Measurements from ENCODE around the gene MYO18A. TPM values are rescaled to one million over a fixed set of nuclear protein-coding genes. Genes with fewer than 3 reads are reported as not detected.

Gene MYO18A
- total RNA-seq, 1 donor from 2014 or later, result 11.6 TPM

DNA sequence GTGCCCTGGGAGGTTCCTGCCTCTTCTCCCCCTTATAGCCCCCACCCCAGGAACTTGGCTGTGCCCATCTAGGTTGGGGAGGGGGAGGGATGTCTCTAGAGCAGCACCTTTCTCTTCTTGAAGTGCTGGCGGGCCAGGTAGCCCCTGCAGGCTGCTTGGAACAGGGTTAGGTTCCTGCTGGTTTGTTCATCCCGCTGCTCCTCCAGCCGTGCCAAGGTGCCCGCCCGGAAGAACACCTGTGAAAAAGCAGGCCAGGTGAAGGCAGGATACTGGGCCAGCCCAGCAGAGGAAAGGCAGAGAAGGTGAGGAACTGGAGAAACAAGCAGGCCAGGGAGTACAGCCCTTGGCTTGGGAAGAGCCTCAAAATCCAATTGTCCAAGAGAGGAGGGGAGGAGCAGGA, 80.7 kb downstream of the MYO18A start:
- H3K4me3 ChIP-seq, result no peak overlapping the region
- no peak overlapping the region for H3K4me2 ChIP-seq
- peaks cover 7% of the 10 kb centered on the region for H3K4me1 ChIP-seq
- H2AFZ ChIP-seq (replicated peaks), result no peak overlapping the region
- H3K9me3 ChIP-seq (ENCODE audit: low read depth), result no peaks in the 10 kb centered on the region
- H3K79me2 ChIP-seq (ENCODE audit: low read depth), result no peaks in the 10 kb centered on the region
- no peaks in the 10 kb centered on the region for H3F3A ChIP-seq (ENCODE audit: low read depth)
- no peak overlapping the region for H3K9ac ChIP-seq
- peaks cover 14% of the 10 kb centered on the region for H3K36me3 Mint-ChIP-seq
- H3K9me3 Mint-ChIP-seq, result no peaks in the 10 kb centered on the region
- H3K36me3 ChIP-seq, result no peaks in the 10 kb centered on the region
- H3K27ac ChIP-seq, result no peak overlapping the region
- H3K27ac Mint-ChIP-seq, result peak overlapping the region; percentile 87
- no peaks in the 10 kb centered on the region for H3K4me1 Mint-ChIP-seq
- TF ChIP-seq CTCF (IDR thresholded peaks at IDR 0.05), result no peak
- no peak for TF ChIP-seq EZH2 (IDR thresholded peaks at IDR 0.05)
- TF ChIP-seq EZH2phosphoT487 (IDR thresholded peaks at IDR 0.05), result no peak
- no peak overlapping the region for H3K4me3 Mint-ChIP-seq
- no peaks in the 10 kb centered on the region for H3K27me3 ChIP-seq
- no peak for DNase-seq (ENCODE audit: low spot score)
- peaks cover 4% of the 10 kb centered on the region for H4K20me1 ChIP-seq (ENCODE audit: low read depth)
- peaks cover 4% of the 10 kb centered on the region for H3K27me3 Mint-ChIP-seq (ENCODE audit: insufficient read depth, low read depth)

- no peaks in the 10 kb centered on the region for H3K9me3 ChIP-seq (ENCODE audit: low read depth)
- Mint-ChIP-seq H3K4me1 (no peaks in the 10 kb centered on the region), H3K27me3 (ENCODE audit: insufficient read depth, low read depth) (peaks cover 4% of the 10 kb centered on the region), H3K4me3 (no peak overlapping the region), H3K36me3 (peaks cover 13% of the 10 kb centered on the region), H3K9me3 (no peaks in the 10 kb centered on the region), H3K27ac (no peak overlapping the region)
- peaks cover 4% of the 10 kb centered on the region for H3F3A ChIP-seq (ENCODE audit: low read depth)
- TF ChIP-seq EZH2 (IDR thresholded peaks at IDR 0.05), result no peak
- TF ChIP-seq CTCF (IDR thresholded peaks at IDR 0.05), result no peak
- no peak for TF ChIP-seq EZH2phosphoT487 (IDR thresholded peaks at IDR 0.05)
- H3K9ac ChIP-seq, result no peak overlapping the region
- no peak overlapping the region for H3K4me2 ChIP-seq
- H3K79me2 ChIP-seq (ENCODE audit: low read depth), result no peaks in the 10 kb centered on the region
- no peaks in the 10 kb centered on the region for H4K20me1 ChIP-seq (ENCODE audit: low read depth)
- DNase-seq (ENCODE audit: low spot score), result no peak
- H2AFZ ChIP-seq (replicated peaks), result no peak overlapping the region
- no peaks in the 10 kb centered on the region for H3K27me3 ChIP-seq
- H3K4me1 ChIP-seq, result peaks cover 7% of the 10 kb centered on the region
- no peak overlapping the region for H3K4me3 ChIP-seq
- H3K36me3 ChIP-seq, result no peaks in the 10 kb centered on the region
- H3K27ac ChIP-seq, result no peak overlapping the region
Measured at GRCh38 chr17:29096094-29096493, 84.1 kb downstream of the MYO18A start.

DNA sequence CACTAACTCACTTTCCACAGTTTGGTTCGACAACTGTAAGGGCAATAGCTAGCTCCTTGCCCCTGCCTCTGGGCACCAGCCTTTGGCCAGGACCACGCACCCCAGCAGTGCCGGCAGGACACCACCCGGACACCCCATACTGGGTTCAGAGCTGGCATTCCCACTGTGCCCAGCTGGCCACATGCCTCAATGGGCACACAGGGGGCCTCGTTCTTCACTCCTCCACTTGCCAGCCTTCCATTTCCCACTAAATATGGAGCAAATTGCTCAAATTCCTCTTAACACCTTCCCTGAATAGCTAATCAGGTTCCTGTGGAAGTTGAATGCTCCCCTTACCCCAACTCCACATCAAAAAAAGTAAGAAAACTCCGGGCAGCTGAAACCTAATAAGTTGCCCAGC, 84.8 kb downstream of the MYO18A start:
- Mint-ChIP-seq H3K4me1 (peaks cover 3% of the 10 kb centered on the region), H3K9me3 (no peaks in the 10 kb centered on the region), H3K27me3 (ENCODE audit: insufficient read depth, low read depth) (peaks cover 4% of the 10 kb centered on the region), H3K4me3 (no peak overlapping the region), H3K36me3 (peaks cover 16% of the 10 kb centered on the region), H3K27ac (no peak overlapping the region)
- Histone ChIP-seq H3K4me2 (no peak overlapping the region), H3K27ac (no peak overlapping the region), H3K79me2 (ENCODE audit: low read depth) (no peaks in the 10 kb centered on the region), H3K9ac (no peak overlapping the region), H3K27me3 (no peaks in the 10 kb centered on the region), H3K9me3 (ENCODE audit: low read depth) (no peaks in the 10 kb centered on the region), H3K4me1 (peaks cover 13% of the 10 kb centered on the region), H3F3A (ENCODE audit: low read depth) (peaks cover 9% of the 10 kb centered on the region), H4K20me1 (ENCODE audit: low read depth) (no peaks in the 10 kb centered on the region), H2AFZ (replicated peaks) (no peak overlapping the region), H3K36me3 (no peaks in the 10 kb centered on the region), H3K4me3 (no peak overlapping the region)
- no peak for DNase-seq (ENCODE audit: low spot score)
- no peak for TF ChIP-seq EZH2phosphoT487 (IDR thresholded peaks at IDR 0.05)
- TF ChIP-seq CTCF (IDR thresholded peaks at IDR 0.05), result no peak
- TF ChIP-seq EZH2 (IDR thresholded peaks at IDR 0.05), result no peak
